ENCODE results near the gene HOXA7. TPM values are rescaled to one million over a fixed set of nuclear protein-coding genes. Genes with fewer than 3 reads are reported as not detected.

Gene HOXA7
- total RNA-seq, 2 donors from 2014 or later: 0.28 to 0.54 TPM

GRCh38 chr7:27124902-27125689, 31.4 kb downstream of the HOXA7 start:
- no peaks in the 10 kb centered on the region for H3K27me3 ChIP-seq (replicated peaks; ENCODE audit: insufficient read depth)
- H3K9me3 ChIP-seq: no peaks in the 10 kb centered on the region
- no peak for ATAC-seq (ENCODE audit: insufficient number of reproducible peaks, low FRiP score, low read depth)
- TF ChIP-seq, protein P1, sequence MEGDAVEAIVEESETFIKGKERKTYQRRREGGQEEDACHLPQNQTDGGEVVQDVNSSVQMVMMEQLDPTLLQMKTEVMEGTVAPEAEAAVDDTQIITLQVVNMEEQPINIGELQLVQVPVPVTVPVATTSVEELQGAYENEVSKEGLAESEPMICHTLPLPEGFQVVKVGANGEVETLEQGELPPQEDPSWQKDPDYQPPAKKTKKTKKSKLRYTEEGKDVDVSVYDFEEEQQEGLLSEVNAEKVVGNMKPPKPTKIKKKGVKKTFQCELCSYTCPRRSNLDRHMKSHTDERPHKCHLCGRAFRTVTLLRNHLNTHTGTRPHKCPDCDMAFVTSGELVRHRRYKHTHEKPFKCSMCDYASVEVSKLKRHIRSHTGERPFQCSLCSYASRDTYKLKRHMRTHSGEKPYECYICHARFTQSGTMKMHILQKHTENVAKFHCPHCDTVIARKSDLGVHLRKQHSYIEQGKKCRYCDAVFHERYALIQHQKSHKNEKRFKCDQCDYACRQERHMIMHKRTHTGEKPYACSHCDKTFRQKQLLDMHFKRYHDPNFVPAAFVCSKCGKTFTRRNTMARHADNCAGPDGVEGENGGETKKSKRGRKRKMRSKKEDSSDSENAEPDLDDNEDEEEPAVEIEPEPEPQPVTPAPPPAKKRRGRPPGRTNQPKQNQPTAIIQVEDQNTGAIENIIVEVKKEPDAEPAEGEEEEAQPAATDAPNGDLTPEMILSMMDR (IDR thresholded peaks at IDR 0.05): no peak
- H3K4me3 ChIP-seq: peak overlapping the region; percentile 99
- H3K4me1 ChIP-seq (ENCODE audit: control insufficient read depth in 1 of 2, low read depth in 2 of 2): peaks cover 3 to 73% of the 10 kb centered on the region in 2 donors
- peak overlapping the region; percentile 44 to 99 for H3K27ac ChIP-seq
- DNase-seq (ENCODE audit: low spot score): no peak
- H3K36me3 ChIP-seq: no peaks in the 10 kb centered on the region

GRCh38 chr7:27124096-27124901, 32.2 kb downstream of the HOXA7 start:
- no peak for DNase-seq (ENCODE audit: low spot score)
- Histone ChIP-seq H3K27ac (peak overlapping the region; percentile 96 to 99), H3K9me3 (no peaks in the 10 kb centered on the region), H3K4me3 (peak overlapping the region; percentile 99), H3K27me3 (replicated peaks; ENCODE audit: insufficient read depth) (no peaks in the 10 kb centered on the region), H3K36me3 (no peaks in the 10 kb centered on the region), H3K4me1 (ENCODE audit: control insufficient read depth in 1 of 2, low read depth in 2 of 2) (peaks cover 3 to 78% of the 10 kb centered on the region in 2 donors)
- TF ChIP-seq, protein P1 (IDR thresholded peaks at IDR 0.05): no peak
- ATAC-seq (ENCODE audit: insufficient number of reproducible peaks, low FRiP score, low read depth): no peak

- Histone ChIP-seq H3K27ac (peak overlapping the region; percentile 96 to 99), H3K4me3 (peak overlapping the region; percentile 99), H3K4me1 (ENCODE audit: control insufficient read depth in 1 of 2, low read depth in 2 of 2) (peaks cover 3 to 78% of the 10 kb centered on the region in 2 donors)
Measured at GRCh38 chr7:27123477-27124053, 32.9 kb downstream of the HOXA7 start.

DNA sequence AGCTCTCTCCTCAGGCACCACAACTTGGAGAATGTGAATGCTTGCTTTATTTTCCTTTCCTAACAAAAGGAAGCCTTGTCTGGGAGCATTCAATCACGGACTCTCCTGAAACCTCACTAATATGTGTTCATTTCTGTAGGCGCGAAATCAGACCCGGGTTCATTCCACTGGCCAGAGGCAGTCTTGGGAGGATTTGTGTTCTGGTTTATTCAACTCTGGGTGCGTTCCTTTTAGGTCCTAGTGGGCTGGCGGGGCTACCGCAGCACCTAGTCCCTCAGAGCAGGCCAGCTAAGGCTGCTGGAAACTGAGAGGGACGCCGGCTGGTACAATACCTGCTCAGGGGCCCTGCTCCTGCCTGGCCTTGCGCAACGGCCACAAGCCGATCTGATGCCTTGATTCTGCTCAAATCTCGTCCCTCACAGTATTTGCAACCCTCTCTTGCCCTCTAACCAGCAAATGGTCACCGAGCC, 33.4 kb downstream of the HOXA7 start:
- no peaks in the 10 kb centered on the region for H3K36me3 ChIP-seq
- no peaks in the 10 kb centered on the region for H3K27me3 ChIP-seq (replicated peaks; ENCODE audit: insufficient read depth)
- H3K4me1 ChIP-seq (ENCODE audit: control insufficient read depth in 1 of 2, low read depth in 2 of 2): peaks cover 3 to 79% of the 10 kb centered on the region in 2 donors
- ATAC-seq (ENCODE audit: insufficient number of reproducible peaks, low FRiP score, low read depth) (no peak), DNase-seq (ENCODE audit: low spot score) (no peak)
- H3K27ac ChIP-seq: peak overlapping the region; percentile 96 to 99
- TF ChIP-seq, protein P1 (IDR thresholded peaks at IDR 0.05): no peak
- H3K9me3 ChIP-seq: no peaks in the 10 kb centered on the region
- H3K4me3 ChIP-seq: peak overlapping the region; percentile 99

More at GRCh38 chr7:27123477-27124053, 32.9 kb downstream of the HOXA7 start:
- Histone ChIP-seq H3K27me3 (replicated peaks; ENCODE audit: insufficient read depth) (no peaks in the 10 kb centered on the region), H3K9me3 (no peaks in the 10 kb centered on the region), H3K36me3 (no peaks in the 10 kb centered on the region)
- DNase-seq (ENCODE audit: low spot score) (no peak), ATAC-seq (ENCODE audit: insufficient number of reproducible peaks, low FRiP score, low read depth) (no peak)
- TF ChIP-seq, protein P1 (IDR thresholded peaks at IDR 0.05): no peak
